ENCODE data around the gene KLK3. TPM values are rescaled to one million over a fixed set of nuclear protein-coding genes. Genes with fewer than 3 reads are reported as not detected.

Gene KLK3
- total RNA-seq, 1 donor from 2014 or later = not detected

DNA sequence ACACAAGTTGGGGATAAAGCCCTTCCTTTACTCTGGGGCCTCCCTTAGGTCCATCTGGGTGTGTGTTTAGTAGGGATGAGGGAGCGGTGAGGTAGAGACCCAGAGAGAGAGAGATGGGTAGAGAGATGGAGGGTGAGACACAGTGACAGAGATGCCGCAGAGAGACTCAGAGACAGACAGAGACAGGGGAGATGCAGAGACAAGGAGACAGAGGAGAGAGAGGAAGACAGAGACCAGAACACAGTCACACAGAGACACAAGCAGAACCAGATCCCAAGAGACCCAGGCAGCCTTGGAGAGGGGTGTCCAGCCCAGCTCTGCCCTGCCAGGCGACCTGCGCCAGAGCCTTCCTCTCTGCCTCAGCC is 33.5 kb upstream of the KLK3 start:
- H3K9me3 ChIP-seq = no peaks in the 10 kb centered on the region
- DNase-seq (no peak), ATAC-seq (no peak)
- no peaks in the 10 kb centered on the region for H3K36me3 ChIP-seq
- TF ChIP-seq CTCF (IDR thresholded peaks at IDR 0.05) = no peak
- H3K27me3 ChIP-seq = peaks cover 45% of the 10 kb centered on the region
- H3K27ac ChIP-seq = no peak overlapping the region
- no peak overlapping the region for H3K4me3 ChIP-seq
- H3K4me1 ChIP-seq = no peaks in the 10 kb centered on the region
- intact Hi-C loops (cut with DNase I) = no loop called here

DNA sequence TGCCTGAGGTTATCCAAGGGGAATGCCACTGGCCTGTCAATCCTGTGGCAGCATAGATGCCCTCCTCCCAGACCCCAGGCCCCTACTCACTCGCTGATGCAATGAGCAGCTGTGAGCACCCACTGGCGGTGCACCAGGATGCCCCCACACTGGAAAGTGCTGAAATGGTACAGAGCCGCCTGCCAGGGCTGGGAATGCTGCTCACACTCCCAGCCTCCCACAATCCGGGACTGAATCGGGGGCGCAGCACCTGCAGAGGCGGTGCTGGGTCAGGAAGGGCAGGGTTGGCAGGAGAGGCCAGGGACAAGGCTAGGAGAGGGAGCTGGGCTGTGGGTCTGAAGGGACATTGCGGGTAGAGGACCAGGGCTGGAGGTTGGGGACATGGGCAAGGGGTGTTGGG is 33.1 kb upstream of the KLK3 start:
- H3K27me3 ChIP-seq = peaks cover 45% of the 10 kb centered on the region
- no peak for TF ChIP-seq CTCF (IDR thresholded peaks at IDR 0.05)
- H3K9me3 ChIP-seq = no peaks in the 10 kb centered on the region
- intact Hi-C loops (cut with DNase I) = no loop called here
- H3K4me3 ChIP-seq = no peak overlapping the region
- H3K36me3 ChIP-seq = no peaks in the 10 kb centered on the region
- H3K4me1 ChIP-seq = no peaks in the 10 kb centered on the region
- DNase-seq (no peak), ATAC-seq (no peak)
- no peak overlapping the region for H3K27ac ChIP-seq

DNA sequence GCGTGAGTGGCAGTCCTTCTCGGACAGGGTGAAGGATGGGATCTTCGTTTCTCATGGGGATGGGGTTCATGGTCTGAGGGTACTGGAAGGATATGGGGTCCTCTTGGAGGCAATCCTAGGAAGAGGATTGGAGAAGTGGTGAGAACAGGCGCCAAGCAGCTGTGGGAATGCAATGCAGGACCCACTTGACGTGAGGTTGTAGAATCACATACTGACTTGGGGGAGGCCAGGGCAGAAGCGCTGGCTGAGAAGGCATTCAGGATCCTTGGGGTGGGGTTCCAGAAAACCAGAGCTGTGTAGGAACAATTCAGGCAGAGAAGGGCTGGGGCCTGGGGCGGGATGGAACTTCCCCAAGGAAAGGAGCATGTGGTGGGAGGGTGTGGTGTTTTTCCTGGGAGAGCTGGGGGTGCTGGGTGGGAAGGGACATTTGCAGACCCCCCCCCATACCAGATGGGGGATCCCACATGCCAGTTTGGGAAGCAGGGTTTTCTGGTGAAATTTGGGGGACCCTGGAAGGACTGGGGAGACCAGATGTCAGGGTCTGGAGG is 32.0 kb upstream of the KLK3 start:
- Histone ChIP-seq H3K36me3 (no peaks in the 10 kb centered on the region), H3K27me3 (peaks cover 45% of the 10 kb centered on the region), H3K4me1 (no peaks in the 10 kb centered on the region), H3K27ac (no peak overlapping the region), H3K9me3 (no peaks in the 10 kb centered on the region), H3K4me3 (no peak overlapping the region)
- intact Hi-C loops (cut with DNase I) = no loop called here
- DNase-seq (no peak), ATAC-seq (no peak)
- TF ChIP-seq CTCF (IDR thresholded peaks at IDR 0.05) = no peak

- intact Hi-C loops (cut with DNase I) = no loop called here
- no peak for TF ChIP-seq CTCF (IDR thresholded peaks at IDR 0.05)
- Histone ChIP-seq H3K36me3 (no peaks in the 10 kb centered on the region), H3K4me3 (no peak within 1 kb of the TSS), H3K9me3 (no peaks in the 10 kb centered on the region), H3K4me1 (no peaks in the 10 kb centered on the region), H3K27ac (no peak within 1 kb of the TSS), H3K27me3 (peaks cover 37% of the 10 kb centered on the region)
- DNase-seq = no peak
- no peak for ATAC-seq
These were observed 31.2 kb upstream of the KLK3 start, which contains the start of gene KLK1 for GRCh38 chr19:50823389-50824042. KLK1 (minus strand) TSS chr19:50823787; CDS start chr19:50823748, 39 bp downstream.

DNA sequence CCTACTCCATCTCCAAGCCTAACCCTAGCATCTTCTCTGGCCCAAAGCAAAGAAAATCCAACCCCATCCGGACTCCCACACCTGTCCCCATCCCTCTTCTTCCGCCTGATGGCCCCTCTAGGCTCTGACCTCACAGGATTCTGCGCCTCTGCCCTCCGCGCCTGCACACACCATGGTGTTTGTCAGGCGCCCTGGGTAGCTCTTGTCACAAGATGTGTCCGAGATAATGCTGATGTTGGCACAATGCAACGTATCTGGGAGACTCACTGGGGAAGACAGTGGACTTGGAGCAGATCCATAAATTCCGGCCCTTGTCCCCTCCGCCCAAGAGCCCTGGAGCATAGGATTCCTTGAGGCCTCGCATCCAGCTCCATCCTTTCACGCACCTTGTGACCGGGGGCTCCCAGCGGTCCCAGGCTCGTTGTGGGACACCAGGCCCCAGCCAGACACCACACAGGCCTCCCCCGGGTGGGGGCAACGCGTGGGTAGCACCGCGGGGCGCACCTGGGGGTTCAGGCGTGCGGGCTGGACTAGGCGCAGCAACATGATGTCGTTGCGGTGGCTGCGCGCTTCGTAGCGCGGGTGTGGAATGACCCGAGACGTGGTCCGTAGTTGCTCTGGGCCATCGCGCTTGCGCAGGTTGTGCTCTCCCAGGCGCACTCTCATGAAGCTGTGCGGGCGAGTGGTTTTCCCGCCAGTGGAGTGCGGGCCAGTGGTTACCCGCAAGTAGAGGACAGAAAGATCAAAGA is 28.0 kb upstream of the KLK3 start:
- Histone ChIP-seq H3K27me3 (peaks cover 13% of the 10 kb centered on the region), H3K27ac (no peak overlapping the region)

More for the DNA sequence above, 28.0 kb upstream of the KLK3 start:
- no peak for TF ChIP-seq CTCF (IDR thresholded peaks at IDR 0.05)
- no peak for DNase-seq
- Histone ChIP-seq H3K4me3 (no peak overlapping the region), H3K36me3 (no peaks in the 10 kb centered on the region), H3K4me1 (no peaks in the 10 kb centered on the region), H3K9me3 (no peaks in the 10 kb centered on the region)
- ATAC-seq = no peak
- intact Hi-C loops (cut with DNase I) = no loop called here

All from upper lobe of right lung (tissue), 1 donor.